Cardiac muscle cell (in vitro differentiated cells and primary cell): ENCODE data around the gene SLC39A11. TPM values are rescaled to one million over a fixed set of nuclear protein-coding genes. Genes with fewer than 3 reads are reported as not detected.
"Not testable (repeated sequence)": the region's sequence is repeated elsewhere in the genome, so short reads cannot be mapped to it uniquely, and the experiment has no call there.

Experiments used
- DNase-seq, 2 donors: peaks; one replicate each; pipeline versions ENCODE4 v3.0.0 to v3.0.0-alpha.2; 2010 to 2017; ENCODE audit warnings: low read depth in 1 of 2, low spot score in 1 of 2
- H3K27ac ChIP-seq: fragments of 200-600 bp; sonication (generic); 2 replicates; pipeline ENCODE4 v1.5.1; 2016
- H3K27me3 ChIP-seq: fragments of 200-600 bp; sonication (generic); 2 replicates; pipeline ENCODE4 v1.6.0; 2016; ENCODE audit warnings: control low read depth
- H3K36me3 ChIP-seq: fragments of 200-600 bp; sonication (generic); 2 replicates; pipeline ENCODE4 v1.5.1; 2016; ENCODE audit warnings: control low read depth
- H3K4me1 ChIP-seq: fragments of 200-600 bp; sonication (generic); 2 replicates; pipeline ENCODE4 v1.8.1; 2017; ENCODE audit warnings: low read depth, mild to moderate bottlenecking, mixed run types
- H3K4me3 ChIP-seq: fragments of 200-600 bp; sonication (generic); 2 replicates; pipeline ENCODE4 v1.5.1; 2016; ENCODE audit warnings: mild to moderate bottlenecking
- H3K9me3 ChIP-seq: fragments of 200-600 bp; sonication (generic); 2 replicates; pipeline ENCODE4 v1.5.1; 2017; ENCODE audit warnings: low read depth, mild to moderate bottlenecking, control low read depth
- CTCF ChIP-seq: IDR thresholded peaks from 2 replicates; pipeline ENCODE4 v1.5.1; 2012; ENCODE audit warnings: low read depth, mild to moderate bottlenecking, low read length
- polyA plus RNA-seq: library from polyadenylated mRNA; unstranded; fragments of >200 nt; fragmentation: Nextera tagmentation; extraction: Ambion mirVana; gene quantifications from 2 replicates; pipeline ENCODE4 v1.2.1, GENCODE V29; 2016
- total RNA-seq: library from RNA; depleted of rRNA; stranded (reverse); fragments of >200 nt; gene quantifications from 2 replicates; pipeline ENCODE4 v1.2.3, GENCODE V29; 2016

The SLC39A11 gene
- total and polyA plus RNA-seq, 2 experiments from 2014 or later: 5.9 to 11.7 TPM

- Histone ChIP-seq H3K27me3 (no peaks in the 10 kb centered on the region), H3K9me3 (no peaks in the 10 kb centered on the region), H3K36me3 (no peaks in the 10 kb centered on the region), H3K4me1 (no peaks in the 10 kb centered on the region), H3K4me3 (no peak overlapping the region), H3K27ac (no peak overlapping the region)
- no peak for DNase-seq
- no peak for TF ChIP-seq CTCF
Measured at GRCh38 chr17:73065376-73065775, 27.1 kb downstream of the SLC39A11 start.

GRCh38 chr17:73064084-73064938, 28.2 kb downstream of the SLC39A11 start:
- Histone ChIP-seq H3K4me3 (no peak overlapping the region), H3K36me3 (no peaks in the 10 kb centered on the region), H3K27me3 (no peaks in the 10 kb centered on the region), H3K9me3 (no peaks in the 10 kb centered on the region), H3K27ac (no peak overlapping the region), H3K4me1 (no peaks in the 10 kb centered on the region)
- TF ChIP-seq CTCF: no peak
- DNase-seq: no peak

- no peaks in the 10 kb centered on the region for H3K9me3 ChIP-seq
- no peaks in the 10 kb centered on the region for H3K27me3 ChIP-seq
- no peak for TF ChIP-seq CTCF
- no peaks in the 10 kb centered on the region for H3K4me1 ChIP-seq
- no peak for DNase-seq
- no peaks in the 10 kb centered on the region for H3K36me3 ChIP-seq
- H3K4me3 ChIP-seq: no peak overlapping the region
- no peak overlapping the region for H3K27ac ChIP-seq
Measured at GRCh38 chr17:73062726-73063125, 29.8 kb downstream of the SLC39A11 start.

- Histone ChIP-seq H3K9me3 (no peaks in the 10 kb centered on the region), H3K36me3 (no peaks in the 10 kb centered on the region), H3K4me3 (no peak overlapping the region), H3K27ac (no peak overlapping the region), H3K27me3 (no peaks in the 10 kb centered on the region), H3K4me1 (no peaks in the 10 kb centered on the region)
- TF ChIP-seq CTCF: no peak
- DNase-seq: no peak
Measured at GRCh38 chr17:73061161-73061560, 31.3 kb downstream of the SLC39A11 start.

- H3K27ac ChIP-seq: no peak overlapping the region
- no peak overlapping the region for H3K4me3 ChIP-seq
- DNase-seq: no peak
- H3K27me3 ChIP-seq: no peaks in the 10 kb centered on the region
- H3K4me1 ChIP-seq: no peaks in the 10 kb centered on the region
- H3K36me3 ChIP-seq: no peaks in the 10 kb centered on the region
- TF ChIP-seq CTCF: no peak
- H3K9me3 ChIP-seq: no peaks in the 10 kb centered on the region
Measured at GRCh38 chr17:73060721-73061120, 31.8 kb downstream of the SLC39A11 start.

GRCh38 chr17:73059713-73060112, 32.8 kb downstream of the SLC39A11 start:
- not testable (repeated sequence) for H3K9me3 ChIP-seq, H3K27me3 ChIP-seq, DNase-seq, H3K4me3 ChIP-seq, H3K4me1 ChIP-seq, H3K36me3 ChIP-seq, H3K27ac ChIP-seq
